Astrocyte of the spinal cord (primary cell): ENCODE measurements around the gene ATXN1.

ENCODE experiments used
- DNase-seq: peaks from one replicate; pipeline ENCODE4 v3.0.0; 2011; ENCODE audit warnings: low read depth, low spot score
- H3K4me3 ChIP-seq: 2 replicates; pipeline ENCODE4 v1.5.1; 2011; ENCODE audit warnings: low read depth, mild to moderate bottlenecking, low read length, moderate library complexity
- in situ Hi-C: cut with HindIII; loops from 2 replicates; pipeline ENCODE4 v1.10.0; 2017; ENCODE audit warnings: low sequenced_read_pairs
- TF ChIP-seq, protein P1 (sequence below): IDR thresholded peaks from 2 replicates; pipeline ENCODE4 v1.5.1; 2012; ENCODE audit warnings: low read depth, mild to moderate bottlenecking, low read length, inconsistent platforms

ATXN1 gene

DNA sequence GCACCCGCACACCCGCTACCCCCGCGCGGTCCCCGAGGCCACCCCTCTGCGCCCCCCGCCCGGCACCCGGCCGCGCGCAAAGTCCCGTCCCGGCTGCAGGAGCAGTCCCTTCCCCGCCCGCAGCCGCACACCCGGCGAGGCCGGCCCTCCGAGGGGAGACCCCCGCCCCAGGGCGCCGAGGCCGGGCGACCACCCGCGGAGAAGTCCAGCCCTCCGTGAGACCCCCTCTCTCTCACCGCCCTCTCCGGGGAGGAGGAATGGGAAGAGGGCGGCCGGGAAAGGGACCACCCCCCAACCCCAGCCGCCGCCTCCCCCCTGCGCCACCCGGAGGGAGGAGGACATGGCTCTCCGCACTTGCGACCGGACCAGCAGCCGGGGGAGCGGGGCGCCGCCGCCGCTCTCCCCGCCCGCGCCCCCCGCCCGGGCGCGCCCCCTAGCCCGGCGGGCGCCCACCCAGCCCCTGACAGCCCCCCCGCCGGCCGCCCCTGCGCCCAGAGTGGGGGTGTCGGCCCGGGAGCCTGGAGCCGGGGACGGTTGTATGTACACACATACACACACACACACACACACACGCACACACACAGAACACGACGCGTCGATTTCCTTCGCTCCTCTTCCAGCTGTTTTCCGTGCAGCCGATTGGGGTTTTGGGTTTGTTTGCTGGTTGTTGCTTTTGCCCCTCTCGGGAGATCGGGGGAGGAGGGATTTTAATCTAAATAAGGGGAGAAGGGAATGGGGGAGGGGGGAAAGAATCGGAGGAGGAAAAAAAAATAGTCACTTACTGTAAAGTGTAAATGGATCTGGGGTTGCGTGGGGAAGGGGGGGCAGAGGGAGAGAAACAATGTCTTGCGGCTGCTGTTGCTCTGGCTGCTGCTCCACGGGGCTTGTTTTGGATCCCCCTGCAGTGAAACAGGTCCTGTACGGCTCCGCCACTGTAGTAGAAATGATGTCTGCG lies at the start of gene ATXN1:
Gene ATXN1 (minus strand): TSS at position 945 of the 955 bp plus-strand sequence.
- H3K4me3 ChIP-seq = peak within 1 kb of the TSS; percentile 93
- in situ Hi-C loops = no loop called here
- no peak for DNase-seq
- TF ChIP-seq, protein P1, sequence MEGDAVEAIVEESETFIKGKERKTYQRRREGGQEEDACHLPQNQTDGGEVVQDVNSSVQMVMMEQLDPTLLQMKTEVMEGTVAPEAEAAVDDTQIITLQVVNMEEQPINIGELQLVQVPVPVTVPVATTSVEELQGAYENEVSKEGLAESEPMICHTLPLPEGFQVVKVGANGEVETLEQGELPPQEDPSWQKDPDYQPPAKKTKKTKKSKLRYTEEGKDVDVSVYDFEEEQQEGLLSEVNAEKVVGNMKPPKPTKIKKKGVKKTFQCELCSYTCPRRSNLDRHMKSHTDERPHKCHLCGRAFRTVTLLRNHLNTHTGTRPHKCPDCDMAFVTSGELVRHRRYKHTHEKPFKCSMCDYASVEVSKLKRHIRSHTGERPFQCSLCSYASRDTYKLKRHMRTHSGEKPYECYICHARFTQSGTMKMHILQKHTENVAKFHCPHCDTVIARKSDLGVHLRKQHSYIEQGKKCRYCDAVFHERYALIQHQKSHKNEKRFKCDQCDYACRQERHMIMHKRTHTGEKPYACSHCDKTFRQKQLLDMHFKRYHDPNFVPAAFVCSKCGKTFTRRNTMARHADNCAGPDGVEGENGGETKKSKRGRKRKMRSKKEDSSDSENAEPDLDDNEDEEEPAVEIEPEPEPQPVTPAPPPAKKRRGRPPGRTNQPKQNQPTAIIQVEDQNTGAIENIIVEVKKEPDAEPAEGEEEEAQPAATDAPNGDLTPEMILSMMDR = peak; percentile 2

DNA sequence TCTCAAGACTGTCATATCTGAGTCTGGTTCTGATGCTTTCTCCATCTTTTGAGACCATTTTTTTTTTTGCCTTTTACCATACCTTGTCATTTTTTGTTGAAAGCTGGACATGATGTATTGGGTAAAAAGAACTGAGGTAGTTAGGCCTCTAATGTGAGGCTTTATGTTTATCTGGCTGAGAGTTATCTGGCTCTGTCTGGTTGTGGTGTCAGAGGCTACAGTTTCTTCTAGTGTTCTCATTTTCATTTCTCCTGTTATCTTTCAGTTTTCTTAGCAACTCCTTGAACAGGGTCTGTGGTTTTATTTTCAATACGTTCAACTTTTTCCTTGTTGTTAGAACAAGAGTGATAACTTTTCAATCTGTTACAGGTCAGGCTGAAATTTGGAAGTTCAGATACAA lies 49.2 kb upstream of the ATXN1 start:
- TF ChIP-seq, protein P1 = no peak
- H3K4me3 ChIP-seq = no peak overlapping the region
- DNase-seq = no peak
- in situ Hi-C loops = no loop called here

DNA sequence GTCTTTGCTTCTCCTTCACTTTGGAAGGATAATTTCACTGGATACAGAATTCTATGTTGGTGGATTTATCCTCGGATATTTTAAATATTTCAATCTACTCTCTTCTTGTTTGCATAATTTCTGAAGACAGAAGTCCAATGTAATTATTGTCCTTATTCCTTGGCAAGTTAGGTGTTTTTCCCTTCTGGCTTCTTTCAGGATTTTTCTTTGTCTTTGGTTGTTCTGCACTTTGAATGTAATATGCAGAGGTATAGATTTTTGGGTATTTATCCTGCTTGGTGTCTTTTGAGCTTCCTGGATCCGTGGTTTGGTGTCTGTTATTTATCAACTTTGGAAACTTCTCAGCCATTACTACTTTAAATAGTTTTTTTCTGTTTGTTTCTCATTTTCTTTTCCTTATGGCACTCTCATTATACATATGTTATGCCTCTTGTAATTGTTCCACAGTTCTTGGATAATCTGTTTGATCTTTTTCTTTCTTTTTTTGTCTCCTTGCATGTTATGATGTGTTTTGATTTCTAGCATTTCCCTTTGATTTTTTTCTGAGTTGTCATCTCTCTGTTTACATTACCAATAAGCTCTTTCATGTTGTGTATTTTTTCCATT lies 48.6 kb upstream of the ATXN1 start:
- in situ Hi-C loops = no loop called here
- TF ChIP-seq, protein P1 = no peak
- H3K4me3 ChIP-seq = no peak overlapping the region
- no peak for DNase-seq

DNA sequence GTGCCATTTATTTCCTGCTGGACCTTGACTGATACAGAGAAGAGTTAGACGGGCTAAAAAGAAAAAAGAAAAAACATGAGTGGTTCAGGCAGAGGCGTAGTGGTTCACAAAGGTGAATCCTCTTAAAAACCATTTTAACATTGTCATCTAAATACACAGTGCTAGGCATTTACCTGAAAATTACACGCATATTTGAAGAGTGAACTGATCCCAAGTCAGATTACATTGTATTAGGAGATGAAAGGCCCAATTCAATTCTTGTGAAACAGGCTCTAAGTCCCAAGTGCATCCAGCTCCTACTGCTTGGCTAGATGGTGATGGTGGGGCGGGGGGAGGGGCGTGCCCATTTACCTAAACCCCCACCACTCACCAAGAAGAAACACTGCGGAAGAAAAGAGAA lies 46.7 kb upstream of the ATXN1 start:
- TF ChIP-seq, protein P1 = no peak
- no peak overlapping the region for H3K4me3 ChIP-seq
- DNase-seq = no peak
- in situ Hi-C loops = no loop called here

DNA sequence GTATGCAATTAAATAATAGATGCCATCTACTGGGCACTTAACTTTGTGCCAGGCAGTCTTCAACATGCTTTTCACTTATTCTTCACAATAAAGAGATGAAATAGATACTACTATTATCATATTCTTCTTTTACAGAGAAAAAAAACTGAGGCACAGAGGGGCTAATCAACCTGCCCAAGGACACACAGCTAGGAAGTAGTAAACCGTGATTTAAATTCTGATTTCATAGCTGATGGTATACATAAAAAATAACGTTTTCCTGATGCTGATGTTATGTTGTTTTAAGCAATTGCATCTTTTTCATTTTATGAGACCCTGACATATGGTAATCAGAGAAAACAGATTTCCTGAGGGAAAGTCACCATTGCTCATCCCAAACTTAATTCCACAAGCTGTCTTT lies 45.1 kb upstream of the ATXN1 start:
- H3K4me3 ChIP-seq = no peak overlapping the region
- DNase-seq = no peak
- TF ChIP-seq, protein P1 = no peak
- in situ Hi-C loops = no loop called here

DNA sequence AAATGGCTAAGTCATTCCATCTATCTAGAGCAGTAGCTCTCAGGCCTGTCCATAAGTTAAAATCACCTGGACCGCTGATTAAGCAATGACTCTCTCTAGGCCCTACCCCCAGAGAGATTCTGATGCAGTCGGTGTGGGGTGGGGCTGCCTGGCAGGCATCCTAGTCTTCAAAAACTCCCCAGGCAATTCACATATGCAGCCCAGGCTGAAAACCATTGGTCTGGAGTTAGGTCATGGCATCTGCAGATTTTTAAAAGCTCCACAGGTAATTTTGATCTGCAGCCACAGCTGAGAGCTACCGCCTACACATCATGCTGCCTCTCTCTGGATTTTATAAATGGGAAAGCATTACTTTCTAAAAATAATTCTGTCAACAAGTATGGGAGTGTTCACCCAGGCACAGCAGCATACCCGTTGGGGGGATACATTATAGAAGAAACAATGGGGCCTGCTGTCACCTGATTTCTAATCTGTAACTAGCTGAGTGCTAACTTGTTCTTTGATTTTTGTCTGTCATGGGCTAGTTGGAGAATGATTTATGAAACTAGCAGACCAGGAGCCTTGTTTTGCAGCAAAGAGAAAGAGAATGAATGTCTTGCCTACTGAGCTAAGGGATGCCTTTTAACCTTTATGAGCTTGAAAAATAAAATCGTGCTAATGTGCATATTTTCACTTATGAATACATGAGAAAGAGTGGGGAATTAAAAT lies 44.1 kb upstream of the ATXN1 start:
- in situ Hi-C loops = no loop called here
- H3K4me3 ChIP-seq = no peak overlapping the region
- no peak for DNase-seq
- TF ChIP-seq, protein P1 = no peak
